H1 (cell line): ENCODE data around the gene CLDN9.

ENCODE experiments used
- ASH2L ChIP-seq: fragments of 200-600, 300-600 bp; sonication (generic); IDR thresholded peaks from one replicate; pipeline ENCODE4 v1.7.1; 2017; ENCODE audit warnings: low read length
- CEBPB ChIP-seq: IDR thresholded peaks from 2 replicates; pipeline ENCODE4 v1.6.1; 2012; ENCODE audit warnings: low read depth, low read length
- RBBP5 ChIP-seq: IDR thresholded peaks from 2 replicates; pipeline ENCODE4 v1.7.1; 2012; ENCODE audit warnings: low read depth, mild to moderate bottlenecking, inconsistent platforms, low read length, moderate library complexity, borderline replicate concordance
- RXRA ChIP-seq: IDR thresholded peaks from 2 replicates; pipeline ENCODE4 v1.6.1; 2011; ENCODE audit warnings: low read depth, mild to moderate bottlenecking, low read length, moderate library complexity; ENCODE audit not compliant: insufficient read depth
- SP1 ChIP-seq: IDR thresholded peaks from 2 replicates; pipeline ENCODE4 v1.6.1; 2011; ENCODE audit warnings: low read depth, low read length
- TAF1 ChIP-seq: IDR thresholded peaks from 2 replicates; pipeline ENCODE4 v1.6.1; 2011; ENCODE audit warnings: mild to moderate bottlenecking, low read depth, low read length
- TF ChIP-seq, protein P1 (sequence below): IDR thresholded peaks from 2 replicates; pipeline ENCODE4 v1.6.1; 2012; ENCODE audit warnings: inconsistent platforms

DNA sequence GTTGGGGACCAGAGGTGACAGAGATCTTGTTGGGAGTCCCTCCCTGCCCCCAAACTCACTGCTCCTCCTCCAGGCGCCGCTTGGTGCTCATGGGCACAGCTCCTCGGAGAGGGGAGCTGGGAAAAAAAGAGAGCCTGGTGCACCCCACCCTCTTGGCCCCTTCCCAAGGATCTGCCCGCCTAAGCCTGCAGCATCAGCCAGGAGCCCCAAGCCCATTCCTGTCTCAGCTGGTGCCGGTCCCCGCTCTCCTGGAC, 10.6 kb downstream of the CLDN9 start:
- TF ChIP-seq CEBPB (no peak), TAF1 (no peak), RXRA (no peak), SP1 (no peak), RBBP5 (no peak), ASH2L (no peak)
- TF ChIP-seq, protein P1, sequence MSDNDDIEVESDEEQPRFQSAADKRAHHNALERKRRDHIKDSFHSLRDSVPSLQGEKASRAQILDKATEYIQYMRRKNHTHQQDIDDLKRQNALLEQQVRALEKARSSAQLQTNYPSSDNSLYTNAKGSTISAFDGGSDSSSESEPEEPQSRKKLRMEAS: no peak
